ENCODE measurements around the gene EEF1AKMT2. TPM values are rescaled to one million over a fixed set of nuclear protein-coding genes. Genes with fewer than 3 reads are reported as not detected.

EEF1AKMT2 gene
- total RNA-seq, 2 experiments from 2014 or later = 14.4 to 16.7 TPM

DNA sequence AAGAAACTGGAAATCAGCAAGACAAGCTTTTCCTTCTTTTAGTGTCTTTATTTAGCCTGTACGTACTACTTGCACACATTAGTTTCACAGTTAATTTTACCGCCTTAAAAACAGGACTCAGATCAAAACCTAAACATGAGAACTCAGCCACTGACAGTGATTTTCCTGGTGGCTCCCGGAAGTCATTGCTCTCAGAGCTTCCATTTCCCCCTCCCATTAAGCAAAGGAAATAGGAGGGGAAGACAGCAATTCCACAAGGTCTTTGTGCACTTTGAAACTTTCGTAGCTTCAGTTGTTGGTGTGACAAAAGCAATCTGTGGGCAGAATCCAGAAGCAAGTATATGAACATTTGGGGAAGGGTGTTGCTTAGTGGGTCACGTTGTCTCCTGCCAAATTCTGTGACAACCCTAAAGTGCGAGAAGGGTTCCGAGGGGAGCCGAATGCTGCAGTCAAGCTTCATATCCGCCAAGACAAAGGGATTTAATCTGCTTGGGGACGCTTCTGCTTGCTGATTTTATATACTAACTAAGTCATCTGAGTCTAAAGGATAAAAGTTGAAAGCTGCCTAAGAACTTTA is 77.9 kb downstream of the EEF1AKMT2 start:
- H3K27ac Mint-ChIP-seq = peak overlapping the region; percentile 86
- ChIA-PET POLR2A (interaction anchor here (0.8 to 6.7 kb wide), 6 partner anchors 8 to 102 kb away, joined by 3 to 133 read pairs (median 4); no protein-coding TSS in a partner anchor), CTCF (interaction anchor here (1.8 to 17.5 kb wide), 2 partner anchors 17 to 21 kb away, joined by 4 to 253 read pairs; no protein-coding TSS in a partner anchor)

DNA sequence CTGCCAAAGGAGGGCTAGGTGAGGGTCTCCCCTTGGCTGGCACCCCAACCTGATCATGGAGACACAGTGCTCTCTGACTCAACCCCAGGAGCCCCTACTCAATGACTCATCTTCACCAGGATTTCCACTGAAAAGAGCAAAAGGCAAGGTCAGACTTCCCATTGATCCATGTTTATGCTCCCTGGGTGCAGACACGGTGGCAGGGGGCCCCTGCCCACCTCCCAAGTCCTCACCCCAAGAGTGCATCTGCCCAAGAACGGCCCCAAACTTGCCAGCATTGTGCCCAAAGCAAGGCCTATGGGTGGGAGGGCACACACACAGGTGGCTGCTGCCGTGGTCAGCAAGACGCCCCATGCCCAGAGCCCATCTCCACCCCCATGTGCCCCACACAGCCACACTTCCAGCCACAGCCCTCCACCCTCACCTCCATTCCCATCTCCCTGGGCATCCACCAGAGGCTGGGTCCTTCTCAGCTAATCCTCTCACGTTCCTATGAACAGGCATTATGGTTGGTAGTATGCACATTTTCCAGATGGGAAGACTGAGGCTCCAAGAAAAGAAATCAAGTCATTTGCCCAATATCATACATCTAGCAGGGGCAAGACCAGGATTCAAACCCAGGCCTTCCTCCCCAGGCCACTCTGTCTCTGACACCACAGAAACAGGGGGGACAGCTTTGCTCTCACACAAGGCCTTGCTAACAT is 78.8 kb downstream of the EEF1AKMT2 start:
- POLR2A ChIA-PET = interaction anchor here (0.7 to 3.7 kb wide), 4 partner anchors 10 to 101 kb away, joined by 3 to 14 read pairs (median 4); no protein-coding TSS in a partner anchor
- intact Hi-C loops (cut with DNase I, micrococcal nuclease) = no loop called here
- H3K9me3 ChIP-seq (ENCODE audit: control insufficient read depth in 1 of 2, insufficient read depth in 1 of 2, low read length in 2 of 2) = no peaks in the 10 kb centered on the region
- H3K27me3 Mint-ChIP-seq = no peaks in the 10 kb centered on the region
- no peak for ATAC-seq (ENCODE audit: poor library complexity)
- TF ChIP-seq, protein P1, sequence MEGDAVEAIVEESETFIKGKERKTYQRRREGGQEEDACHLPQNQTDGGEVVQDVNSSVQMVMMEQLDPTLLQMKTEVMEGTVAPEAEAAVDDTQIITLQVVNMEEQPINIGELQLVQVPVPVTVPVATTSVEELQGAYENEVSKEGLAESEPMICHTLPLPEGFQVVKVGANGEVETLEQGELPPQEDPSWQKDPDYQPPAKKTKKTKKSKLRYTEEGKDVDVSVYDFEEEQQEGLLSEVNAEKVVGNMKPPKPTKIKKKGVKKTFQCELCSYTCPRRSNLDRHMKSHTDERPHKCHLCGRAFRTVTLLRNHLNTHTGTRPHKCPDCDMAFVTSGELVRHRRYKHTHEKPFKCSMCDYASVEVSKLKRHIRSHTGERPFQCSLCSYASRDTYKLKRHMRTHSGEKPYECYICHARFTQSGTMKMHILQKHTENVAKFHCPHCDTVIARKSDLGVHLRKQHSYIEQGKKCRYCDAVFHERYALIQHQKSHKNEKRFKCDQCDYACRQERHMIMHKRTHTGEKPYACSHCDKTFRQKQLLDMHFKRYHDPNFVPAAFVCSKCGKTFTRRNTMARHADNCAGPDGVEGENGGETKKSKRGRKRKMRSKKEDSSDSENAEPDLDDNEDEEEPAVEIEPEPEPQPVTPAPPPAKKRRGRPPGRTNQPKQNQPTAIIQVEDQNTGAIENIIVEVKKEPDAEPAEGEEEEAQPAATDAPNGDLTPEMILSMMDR (IDR thresholded peaks at IDR 0.05) = no peak
- H3K4me3 Mint-ChIP-seq = no peak overlapping the region
- H3K4me1 ChIP-seq (ENCODE audit: insufficient read depth, low read length) = peaks cover 99% of the 10 kb centered on the region
- H3K4me3 ChIP-seq (ENCODE audit: low read length) = no peak overlapping the region
- CTCF ChIA-PET = interaction anchor here (1.0 to 17.5 kb wide), 2 partner anchors 22 to 28 kb away, joined by 3 to 253 read pairs; no protein-coding TSS in a partner anchor
- peaks cover 91% of the 10 kb centered on the region for H3K4me1 Mint-ChIP-seq (ENCODE audit: low read depth)
- H3K27ac ChIP-seq (ENCODE audit: low read depth in 1 of 2, low read length in 2 of 2) = peak overlapping the region in 1 of 2 donors; percentile 19
- DNase-seq = no peak
- no peaks in the 10 kb centered on the region for H3K36me3 Mint-ChIP-seq (ENCODE audit: low read depth)
- no peaks in the 10 kb centered on the region for H3K27me3 ChIP-seq (ENCODE audit: control insufficient read depth in 1 of 2, insufficient read depth in 2 of 2, low read length in 2 of 2)
- peak overlapping the region; percentile 86 for H3K27ac Mint-ChIP-seq
- H3K9me3 Mint-ChIP-seq = no peaks in the 10 kb centered on the region
- peaks cover 10% of the 10 kb centered on the region for H3K36me3 ChIP-seq (ENCODE audit: insufficient read depth, low read length)

More for the DNA sequence above, 77.9 kb downstream of the EEF1AKMT2 start:
- peak overlapping the region in 1 of 2 donors; percentile 19 for H3K27ac ChIP-seq (ENCODE audit: low read depth in 1 of 2, low read length in 2 of 2)
- no peaks in the 10 kb centered on the region for H3K27me3 Mint-ChIP-seq
- TF ChIP-seq, protein P1 (IDR thresholded peaks at IDR 0.05) = no peak
- no peaks in the 10 kb centered on the region for H3K9me3 Mint-ChIP-seq
- ATAC-seq (ENCODE audit: poor library complexity) (no peak), DNase-seq (no peak)
- no peaks in the 10 kb centered on the region for H3K36me3 Mint-ChIP-seq (ENCODE audit: low read depth)
- H3K4me1 Mint-ChIP-seq (ENCODE audit: low read depth) = peaks cover 90% of the 10 kb centered on the region
- H3K9me3 ChIP-seq (ENCODE audit: control insufficient read depth in 1 of 2, insufficient read depth in 1 of 2, low read length in 2 of 2) = no peaks in the 10 kb centered on the region
- H3K36me3 ChIP-seq (ENCODE audit: insufficient read depth, low read length) = peaks cover 10% of the 10 kb centered on the region
- H3K4me3 ChIP-seq (ENCODE audit: low read length) = no peak overlapping the region
- H3K4me1 ChIP-seq (ENCODE audit: insufficient read depth, low read length) = peaks cover 99% of the 10 kb centered on the region
- H3K4me3 Mint-ChIP-seq = peak overlapping the region; percentile 22
- intact Hi-C loops (cut with DNase I, micrococcal nuclease) = no loop called here
- H3K27me3 ChIP-seq (ENCODE audit: control insufficient read depth in 1 of 2, insufficient read depth in 2 of 2, low read length in 2 of 2) = no peaks in the 10 kb centered on the region

GRCh38 chr10:124711145-124711544 is 80.5 kb downstream of the EEF1AKMT2 start:
- DNase-seq (no peak), ATAC-seq (ENCODE audit: poor library complexity) (no peak)
- TF ChIP-seq, protein P1 (IDR thresholded peaks at IDR 0.05) = no peak
- Histone ChIP-seq H3K9me3 (ENCODE audit: control insufficient read depth in 1 of 2, insufficient read depth in 1 of 2, low read length in 2 of 2) (no peaks in the 10 kb centered on the region), H3K36me3 (ENCODE audit: insufficient read depth, low read length) (peaks cover 12% of the 10 kb centered on the region), H3K4me3 (ENCODE audit: low read length) (no peak overlapping the region), H3K27ac (ENCODE audit: low read depth in 1 of 2, low read length in 2 of 2) (no peak overlapping the region), H3K27me3 (ENCODE audit: control insufficient read depth in 1 of 2, insufficient read depth in 2 of 2, low read length in 2 of 2) (no peaks in the 10 kb centered on the region), H3K4me1 (ENCODE audit: insufficient read depth, low read length) (peaks cover 99% of the 10 kb centered on the region)
- POLR2A ChIA-PET = no interaction called here
- H3K9me3 Mint-ChIP-seq = no peaks in the 10 kb centered on the region
- H3K4me1 Mint-ChIP-seq (ENCODE audit: low read depth) = peaks cover 90% of the 10 kb centered on the region
- no peak overlapping the region for H3K4me3 Mint-ChIP-seq
- H3K36me3 Mint-ChIP-seq (ENCODE audit: low read depth) = peaks cover 10% of the 10 kb centered on the region
- intact Hi-C loops (cut with DNase I, micrococcal nuclease) = no loop called here
- peak overlapping the region; percentile 91 for H3K27ac Mint-ChIP-seq
- no peaks in the 10 kb centered on the region for H3K27me3 Mint-ChIP-seq
- CTCF ChIA-PET = no interaction called here
